Astrocyte of the cerebellum (primary cell): Measurements from ENCODE around the gene SCCPDH.
A peak's percentile ranks its signal among the peaks of the same experiment; 100 is the strongest.
"Not testable (repeated sequence)": the region's sequence is repeated elsewhere in the genome, so short reads cannot be mapped to it uniquely, and the experiment has no call there.

Source experiments
- DNase-seq: peaks from one replicate; pipeline ENCODE4 v3.0.0-alpha.2; 2011; ENCODE audit warnings: low read depth
- H3K4me3 ChIP-seq: 2 replicates; pipeline ENCODE4 v1.5.1; 2011; ENCODE audit warnings: mild to moderate bottlenecking, low read depth, low read length, moderate library complexity
- CTCF ChIP-seq: IDR thresholded peaks from 2 replicates; pipeline ENCODE4 v1.5.1; 2012; ENCODE audit warnings: low read length, low read depth, moderate library complexity, mild to moderate bottlenecking; ENCODE audit errors: missing control alignments
- in situ Hi-C: cut with HindIII; loops from 2 replicates; pipeline ENCODE4 v1.10.0; 2017; ENCODE audit warnings: low sequenced_read_pairs

Gene SCCPDH

DNA sequence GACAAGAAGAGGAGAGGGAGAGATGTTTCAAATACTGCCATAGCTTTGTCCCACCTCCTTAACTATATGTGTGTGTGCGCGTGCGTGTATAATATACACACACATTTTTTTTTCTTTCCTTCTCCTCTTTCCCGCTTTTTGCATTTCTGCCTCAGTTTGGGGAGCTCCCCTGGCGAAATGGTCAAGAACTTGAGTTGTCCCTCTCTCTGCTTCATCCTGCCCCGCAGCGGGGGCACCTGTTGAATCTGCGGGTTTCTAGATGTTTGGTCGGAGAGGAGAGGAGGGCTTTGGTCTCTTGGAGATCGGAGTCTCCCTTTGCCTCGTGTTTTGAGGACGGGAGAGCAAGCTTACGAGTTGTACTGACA lies 504 bp downstream of the SCCPDH start:
- peak overlapping the region; percentile 73 for H3K4me3 ChIP-seq
- TF ChIP-seq CTCF: no peak
- in situ Hi-C loops: no loop called here
- DNase-seq: no peak

GRCh38 chr1:246725191-246725590 lies 982 bp downstream of the SCCPDH start:
- TF ChIP-seq CTCF: no peak
- in situ Hi-C loops: no loop called here
- peak overlapping the region; percentile 73 for H3K4me3 ChIP-seq
- DNase-seq: no peak

DNA sequence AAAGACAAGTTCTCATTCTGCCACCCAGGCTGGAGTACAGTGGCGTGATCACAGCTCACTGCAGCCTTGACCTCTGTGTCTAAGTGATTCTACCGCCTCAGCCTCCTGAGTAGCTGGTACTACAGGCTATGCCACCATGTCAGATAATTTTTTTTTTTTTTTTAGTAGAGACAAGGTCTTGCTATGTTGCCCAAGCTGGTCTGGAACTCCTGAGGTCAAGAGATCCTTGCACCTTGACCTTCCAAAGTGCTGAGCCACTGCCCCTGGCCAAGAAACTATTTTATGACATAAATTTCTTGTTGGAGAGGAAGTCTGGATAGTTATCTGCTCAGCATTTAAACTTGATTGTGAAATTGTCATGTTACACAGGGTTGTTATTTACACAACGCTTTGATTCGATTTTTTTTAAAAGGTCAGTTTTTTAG lies 2.1 kb downstream of the SCCPDH start:
- in situ Hi-C loops: no loop called here
- TF ChIP-seq CTCF: no peak
- no peak for DNase-seq
- H3K4me3 ChIP-seq: no peak overlapping the region

GRCh38 chr1:246726881-246727280 lies 2.7 kb downstream of the SCCPDH start:
- no peak for TF ChIP-seq CTCF
- in situ Hi-C loops: no loop called here
- H3K4me3 ChIP-seq: no peak overlapping the region
- DNase-seq: no peak

DNA sequence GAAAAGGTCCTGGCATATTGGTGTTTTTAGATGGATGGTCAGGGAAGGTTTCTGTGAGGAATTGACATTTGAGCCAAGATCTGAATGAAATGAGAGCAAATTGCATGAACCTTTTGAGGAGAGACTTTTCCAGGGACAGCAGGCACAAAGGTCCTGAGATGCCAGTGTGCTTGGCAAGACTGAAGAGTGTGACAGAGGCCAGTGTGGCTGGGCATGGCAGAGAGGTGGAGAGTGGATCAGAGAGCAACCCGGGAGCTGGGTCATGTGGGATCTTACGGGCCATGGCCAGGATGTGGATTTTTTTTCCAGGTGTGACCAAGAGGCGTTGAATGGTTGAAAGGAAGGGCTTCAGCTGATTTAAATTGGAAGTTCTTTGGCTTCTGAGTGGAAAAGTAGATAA lies 3.4 kb downstream of the SCCPDH start:
- TF ChIP-seq CTCF: no peak
- H3K4me3 ChIP-seq: no peak overlapping the region
- no peak for DNase-seq
- in situ Hi-C loops: no loop called here

DNA sequence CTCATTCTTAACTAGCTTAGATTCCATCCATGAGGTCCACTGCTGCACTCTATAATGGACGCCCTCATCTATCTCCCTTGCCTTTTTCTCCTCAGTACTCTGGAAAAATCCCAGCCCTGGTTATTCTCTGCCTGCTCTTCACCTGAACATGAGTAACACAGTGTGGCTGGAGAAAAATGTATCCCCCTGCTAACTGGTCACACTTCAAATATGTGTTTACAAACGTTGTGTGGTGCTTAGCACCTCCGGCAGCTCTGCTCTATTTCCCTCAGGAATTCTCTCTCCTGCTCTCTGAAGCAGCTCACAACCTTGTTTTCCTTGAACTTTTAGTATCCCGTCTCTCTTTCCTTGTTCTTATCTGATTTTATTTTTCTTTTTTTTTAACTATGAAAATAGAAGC lies 4.1 kb downstream of the SCCPDH start:
- H3K4me3 ChIP-seq: no peak overlapping the region
- in situ Hi-C loops: no loop called here
- DNase-seq: no peak
- no peak for TF ChIP-seq CTCF

DNA sequence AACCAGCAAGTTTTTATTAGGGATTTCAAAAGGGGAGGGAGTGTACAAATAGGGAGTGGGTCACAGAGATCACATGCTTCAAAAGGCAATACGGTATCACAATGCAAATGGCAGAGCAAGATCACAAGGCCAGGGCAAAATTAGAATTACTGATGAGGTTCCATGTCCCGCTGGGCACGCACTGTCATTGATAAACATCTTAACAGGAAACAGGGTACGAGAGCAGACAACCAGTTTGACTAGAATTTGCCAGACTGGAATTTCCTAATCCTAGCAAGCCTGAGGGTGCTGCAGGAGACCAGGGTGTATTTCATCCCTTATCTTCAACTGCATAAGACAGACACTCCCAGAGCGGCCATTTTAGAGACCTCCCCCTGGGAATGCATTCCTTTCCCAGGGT lies 4.8 kb downstream of the SCCPDH start:
- DNase-seq, H3K4me3 ChIP-seq, in situ Hi-C loops: not testable (repeated sequence)
